Tibial artery (tissue), 4 donors: ENCODE results near the gene OPA3.
A peak's percentile ranks its signal among the peaks of the same experiment; 100 is the strongest.
"Not testable (repeated sequence)": the region's sequence is repeated elsewhere in the genome, so short reads cannot be mapped to it uniquely, and the experiment has no call there.

Experiments
- DNase-seq, 2 donors: peaks; one replicate each; pipeline ENCODE4 v3.0.0-alpha.2; 2019
- H3K27ac ChIP-seq, 2 donors: fragments of 200-600 bp; sonication (generic) in 1 of 2; 1 replicate in 1 of 2; 2 replicates in 1 of 2; pipeline ENCODE4 v1.5.1; 2018 to 2019; ENCODE audit warnings: mild to moderate bottlenecking in 1 of 2
- H3K27me3 ChIP-seq, 2 donors: fragments of 200-600 bp; sonication (generic) in 1 of 2; one replicate each; pipeline versions ENCODE4 v1.5.1 to v1.6.0; 2016 to 2019
- H3K36me3 ChIP-seq, 3 donors: fragments of 200-600 bp; sonication (generic) in 2 of 3; one replicate each; pipeline ENCODE4 v1.5.1; 2016 to 2019; ENCODE audit warnings: mild to moderate bottlenecking in 2 of 3
- H3K4me1 ChIP-seq, 4 donors: fragments of 200-600 bp; sonication (generic) in 2 of 4; 1 replicate in 3 of 4; 2 replicates in 1 of 4; pipeline ENCODE4 v1.5.1; 2016 to 2019
- H3K4me3 ChIP-seq, 2 donors: fragments of 200-600 bp; sonication (generic) in 1 of 2; 1 replicate in 1 of 2; 2 replicates in 1 of 2; pipeline ENCODE4 v1.5.1; 2018 to 2019; ENCODE audit warnings: mild to moderate bottlenecking in 2 of 2
- H3K9me3 ChIP-seq, 3 donors: fragments of 200-600 bp; sonication (generic) in 1 of 3; one replicate each; pipeline ENCODE4 v1.5.1; 2016 to 2019
- CTCF ChIP-seq, 2 experiments: fragments of 200-600 bp in 1 of 2; fragments of 450-650 bp in 1 of 2; IDR thresholded peaks; one replicate each; pipeline ENCODE4 v1.5.1; 2017 to 2019; ENCODE audit warnings: antibody characterized with exemption in 2 of 2, mild to moderate bottlenecking in 1 of 2, moderate library complexity in 1 of 2
- intact Hi-C: fragments of 100-400 bp; cut with DNase I; formaldehyde crosslinking; loops from one replicate; pipeline ENCODE4 v1.15.0; 2023; ENCODE audit warnings: low total_unique reads

Gene OPA3

GRCh38 chr19:45584332-45585157 lies at the start of gene OPA3:
OPA3 (minus strand) TSS chr19:45584802; CDS start chr19:45584764, 38 bp downstream.
- Histone ChIP-seq H3K27ac (peak within 1 kb of the TSS; percentile 89 to 92), H3K27me3 (peaks cover 0 to 3% of the 10 kb centered on the region in 2 donors), H3K4me1 (peaks cover 0 to 14% (median 12%) of the 10 kb centered on the region in 4 donors), H3K4me3 (peak within 1 kb of the TSS; percentile 64 to 69), H3K9me3 (no peaks in the 10 kb centered on the region), H3K36me3 (no peaks in the 10 kb centered on the region)
- TF ChIP-seq CTCF (IDR thresholded peaks at IDR 0.05): peak in 1 of 2 experiments; percentile 22
- DNase-seq: peak; percentile 100
- intact Hi-C loops: no loop called here

GRCh38 chr19:45632468-45633196 lies 48.0 kb upstream of the OPA3 start:
- Histone ChIP-seq H3K36me3 (peaks cover 10 to 27% (median 23%) of the 10 kb centered on the region in 3 donors), H3K27me3 (no peaks in the 10 kb centered on the region), H3K4me3 (no peak overlapping the region), H3K9me3 (no peaks in the 10 kb centered on the region), H3K27ac (peak overlapping the region; percentile 58 to 67), H3K4me1 (peaks cover 0 to 38% (median 20%) of the 10 kb centered on the region in 4 donors)
- TF ChIP-seq CTCF (IDR thresholded peaks at IDR 0.05): no peak
- peak; percentile 61 to 91 for DNase-seq
- intact Hi-C loops: no loop called here

- Histone ChIP-seq H3K36me3 (peaks cover 13 to 49% (median 41%) of the 10 kb centered on the region in 3 donors), H3K4me3 (no peak overlapping the region), H3K9me3 (no peaks in the 10 kb centered on the region), H3K4me1 (peaks cover 0 to 17% (median 11%) of the 10 kb centered on the region in 4 donors), H3K27me3 (no peaks in the 10 kb centered on the region), H3K27ac (no peak overlapping the region)
- no peak for TF ChIP-seq CTCF (IDR thresholded peaks at IDR 0.05)
- intact Hi-C loops: no loop called here
- DNase-seq: no peak
Observed at GRCh38 chr19:45630463-45630862, 45.9 kb upstream of the OPA3 start.

- H3K27me3 ChIP-seq: no peaks in the 10 kb centered on the region
- no peak overlapping the region for H3K27ac ChIP-seq
- peaks cover 0 to 12% (median 10%) of the 10 kb centered on the region in 4 donors for H3K4me1 ChIP-seq
- peaks cover 13 to 56% (median 46%) of the 10 kb centered on the region in 3 donors for H3K36me3 ChIP-seq
- TF ChIP-seq CTCF (IDR thresholded peaks at IDR 0.05): no peak
- no peak for DNase-seq
- H3K4me3 ChIP-seq: no peak overlapping the region
- intact Hi-C loops: no loop called here
- no peaks in the 10 kb centered on the region for H3K9me3 ChIP-seq
Observed at GRCh38 chr19:45629704-45630103, 45.1 kb upstream of the OPA3 start.

- Histone ChIP-seq H3K36me3 (peaks cover 22 to 69% (median 54%) of the 10 kb centered on the region in 3 donors), H3K4me1 (peaks cover 0 to 12% (median 10%) of the 10 kb centered on the region in 4 donors)
- H3K27me3 ChIP-seq, H3K4me3 ChIP-seq, H3K27ac ChIP-seq, intact Hi-C loops, DNase-seq, H3K9me3 ChIP-seq: not testable (repeated sequence)
Observed at GRCh38 chr19:45628219-45628618, 43.6 kb upstream of the OPA3 start.

GRCh38 chr19:45623984-45624383 lies 39.4 kb upstream of the OPA3 start:
- intact Hi-C loops: no loop called here
- TF ChIP-seq CTCF (IDR thresholded peaks at IDR 0.05): no peak
- Histone ChIP-seq H3K9me3 (no peaks in the 10 kb centered on the region), H3K4me3 (no peak overlapping the region), H3K27ac (no peak overlapping the region), H3K36me3 (peaks cover 47 to 98% (median 65%) of the 10 kb centered on the region in 3 donors), H3K27me3 (no peaks in the 10 kb centered on the region), H3K4me1 (no peaks in the 10 kb centered on the region)
- DNase-seq: no peak
